Stimulated activated naive CD8-positive, alpha-beta T cell treated with anti-CD3 and anti-CD28 coated beads, Interleukin-15, amount 100 ng/mL, for 72 hours (primary cell): ENCODE data around the gene SH3RF2.
A peak's percentile ranks its signal among the peaks of the same experiment; 100 is the strongest.
"Not testable (repeated sequence)": the region's sequence is repeated elsewhere in the genome, so short reads cannot be mapped to it uniquely, and the experiment has no call there.

Experiments used
- ATAC-seq: fragments of 150-1000 bp; cut with Tn5 transposase; 2 replicates; pipeline ENCODE4 v1.10.0; 2021; ENCODE audit warnings: mild to moderate bottlenecking, moderate library complexity
- DNase-seq, 2 donors: peaks; one replicate each; pipeline ENCODE4 v3.0.0; 2021 to 2022
- H3K27ac Mint-ChIP-seq, 2 donors: one replicate each; pipeline ENCODE4 v1.8.0; 2022; ENCODE audit warnings: mild to moderate bottlenecking in 2 of 2, mixed read lengths in 2 of 2, moderate library complexity in 2 of 2
- H3K27me3 Mint-ChIP-seq: one replicate; pipeline ENCODE4 v1.8.0; 2022; ENCODE audit warnings: mixed read lengths
- H3K4me1 Mint-ChIP-seq: one replicate; pipeline ENCODE4 v1.8.0; 2022; ENCODE audit warnings: mild to moderate bottlenecking, mixed read lengths
- H3K4me3 Mint-ChIP-seq, 2 donors: one replicate each; pipeline ENCODE4 v1.8.0; 2022; ENCODE audit warnings: mild to moderate bottlenecking in 2 of 2, mixed read lengths in 2 of 2, moderate library complexity in 1 of 2
- H3K9me3 Mint-ChIP-seq, 2 donors: one replicate each; pipeline ENCODE4 v1.8.0; 2022; ENCODE audit warnings: mixed read lengths in 2 of 2

SH3RF2 gene

GRCh38 chr5:145996135-145996534, 59.8 kb downstream of the SH3RF2 start:
- DNase-seq (no peak), ATAC-seq (no peak)
- Mint-ChIP-seq H3K4me1 (no peaks in the 10 kb centered on the region), H3K9me3 (peaks cover 13 to 22% of the 10 kb centered on the region in 2 donors), H3K27me3 (no peaks in the 10 kb centered on the region), H3K4me3 (no peak overlapping the region), H3K27ac (no peak overlapping the region)

- peak overlapping the region in 1 of 2 donors; percentile 20 for H3K27ac Mint-ChIP-seq
- DNase-seq, result no peak
- H3K27me3 Mint-ChIP-seq, result no peaks in the 10 kb centered on the region
- no peaks in the 10 kb centered on the region for H3K4me1 Mint-ChIP-seq
- H3K9me3 Mint-ChIP-seq, result peaks cover 3 to 4% of the 10 kb centered on the region in 2 donors
- no peak for ATAC-seq
- no peak overlapping the region for H3K4me3 Mint-ChIP-seq
Measured at GRCh38 chr5:145999208-145999607, 62.8 kb downstream of the SH3RF2 start.

DNA sequence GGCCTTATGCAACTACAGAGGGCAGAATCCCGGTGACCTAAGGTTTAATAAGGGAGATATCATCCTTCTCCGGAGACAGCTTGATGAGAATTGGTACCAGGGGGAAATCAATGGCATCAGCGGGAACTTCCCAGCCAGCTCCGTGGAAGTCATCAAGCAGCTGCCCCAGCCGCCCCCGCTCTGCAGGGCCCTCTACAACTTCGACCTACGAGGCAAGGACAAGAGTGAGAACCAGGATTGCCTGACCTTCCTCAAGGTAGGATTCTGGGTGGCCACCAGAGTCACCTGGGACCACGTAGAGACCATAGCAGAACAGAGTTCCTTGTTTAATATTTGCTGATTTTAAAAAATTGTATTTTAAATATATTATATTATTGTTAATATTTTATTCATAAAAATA, 63.7 kb downstream of the SH3RF2 start:
- DNase-seq, result no peak
- Mint-ChIP-seq H3K9me3 (no peaks in the 10 kb centered on the region), H3K4me3 (no peak overlapping the region), H3K4me1 (no peaks in the 10 kb centered on the region), H3K27ac (no peak overlapping the region), H3K27me3 (no peaks in the 10 kb centered on the region)
- ATAC-seq, result no peak

- Mint-ChIP-seq H3K9me3 (no peaks in the 10 kb centered on the region), H3K4me1 (no peaks in the 10 kb centered on the region), H3K4me3 (no peak overlapping the region), H3K27me3 (no peaks in the 10 kb centered on the region), H3K27ac (no peak overlapping the region)
- no peak for DNase-seq
- ATAC-seq, result no peak
Measured at GRCh38 chr5:146001544-146002190, 65.3 kb downstream of the SH3RF2 start.

DNA sequence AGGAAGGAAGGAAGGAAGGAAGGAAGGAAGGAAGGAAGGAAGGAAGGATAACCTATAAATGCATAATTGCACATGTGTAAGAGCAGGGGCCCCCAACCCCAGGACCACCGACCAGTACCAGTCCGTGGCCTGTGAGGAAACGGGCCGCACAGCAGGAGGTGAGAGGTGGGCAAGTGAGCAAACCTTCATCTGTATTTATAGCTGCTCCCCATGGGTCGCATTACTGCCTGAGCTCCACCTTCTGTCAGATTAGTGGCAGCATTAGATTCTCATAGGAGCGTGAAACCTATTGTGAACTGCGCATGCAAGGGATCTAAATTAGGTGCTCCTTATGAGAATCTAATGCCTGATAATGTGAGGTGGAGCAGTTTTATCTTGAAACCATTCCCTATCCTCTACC, 66.1 kb downstream of the SH3RF2 start:
- Mint-ChIP-seq H3K9me3 (no peaks in the 10 kb centered on the region), H3K4me3 (no peak overlapping the region), H3K27me3 (peaks cover 6% of the 10 kb centered on the region), H3K27ac (no peak overlapping the region), H3K4me1 (no peaks in the 10 kb centered on the region)
- ATAC-seq, result no peak
- no peak for DNase-seq

GRCh38 chr5:146003852-146004251, 67.5 kb downstream of the SH3RF2 start:
- Mint-ChIP-seq H3K9me3 (no peaks in the 10 kb centered on the region), H3K4me3 (no peak overlapping the region), H3K27ac (no peak overlapping the region), H3K4me1 (no peaks in the 10 kb centered on the region), H3K27me3 (peaks cover 6% of the 10 kb centered on the region)
- DNase-seq (no peak), ATAC-seq (no peak)

DNA sequence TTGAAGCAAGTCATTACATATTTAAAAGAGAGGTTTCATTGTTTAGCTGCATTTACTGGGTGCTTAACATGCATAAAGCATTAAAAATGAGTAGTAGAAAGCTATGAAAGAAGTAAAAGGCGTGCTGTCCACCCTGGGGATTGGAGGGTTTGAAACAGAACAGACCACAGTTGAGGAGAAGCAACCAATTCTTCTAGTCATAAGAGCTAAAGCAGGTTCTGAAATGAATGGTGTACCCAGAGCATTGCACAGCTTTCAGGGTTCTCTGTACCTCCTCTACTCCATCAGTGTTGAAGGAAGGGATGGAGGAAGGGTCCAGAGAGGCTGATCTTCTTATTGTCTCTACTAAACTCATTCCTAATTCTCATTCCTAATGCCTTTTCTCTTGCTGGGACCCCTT, 68.9 kb downstream of the SH3RF2 start:
- H3K27me3 Mint-ChIP-seq, result peaks cover 6% of the 10 kb centered on the region
- H3K4me3 Mint-ChIP-seq, result no peak overlapping the region
- no peaks in the 10 kb centered on the region for H3K9me3 Mint-ChIP-seq
- no peak for ATAC-seq
- no peaks in the 10 kb centered on the region for H3K4me1 Mint-ChIP-seq
- H3K27ac Mint-ChIP-seq, result no peak overlapping the region
- no peak for DNase-seq

- H3K9me3 Mint-ChIP-seq, result no peaks in the 10 kb centered on the region
- ATAC-seq (no peak), DNase-seq (no peak)
- H3K4me3 Mint-ChIP-seq, result no peak overlapping the region
- no peaks in the 10 kb centered on the region for H3K4me1 Mint-ChIP-seq
- peaks cover 6% of the 10 kb centered on the region for H3K27me3 Mint-ChIP-seq
- H3K27ac Mint-ChIP-seq, result no peak overlapping the region
Measured at GRCh38 chr5:146005723-146006122, 69.3 kb downstream of the SH3RF2 start.

- Mint-ChIP-seq H3K4me3 (no peak overlapping the region), H3K4me1 (no peaks in the 10 kb centered on the region), H3K27ac (no peak overlapping the region), H3K27me3 (peaks cover 6% of the 10 kb centered on the region), H3K9me3 (no peaks in the 10 kb centered on the region)
- ATAC-seq, result no peak
- no peak for DNase-seq
Measured at GRCh38 chr5:146006470-146007190, 70.3 kb downstream of the SH3RF2 start.

DNA sequence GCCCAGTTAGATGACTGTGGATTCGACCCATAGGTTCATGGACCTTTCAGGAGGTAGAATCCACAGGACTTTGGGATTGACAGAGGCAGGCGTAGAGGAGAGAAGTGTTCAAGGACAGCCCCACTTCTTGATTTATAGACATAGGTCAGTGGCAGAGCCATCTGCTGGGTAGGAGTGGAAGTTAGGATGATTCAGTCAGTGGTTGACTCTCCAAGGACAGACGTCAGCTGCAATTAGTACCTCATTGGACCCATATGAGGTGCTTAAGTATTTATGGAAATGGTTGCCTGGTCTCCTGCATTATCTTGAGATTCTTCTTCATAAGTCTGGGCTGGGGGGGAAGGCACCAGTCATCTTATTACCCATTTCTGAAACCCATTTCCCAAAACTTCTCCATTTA, 70.9 kb downstream of the SH3RF2 start:
- no peaks in the 10 kb centered on the region for H3K4me1 Mint-ChIP-seq
- H3K27me3 Mint-ChIP-seq, result peaks cover 6% of the 10 kb centered on the region
- no peaks in the 10 kb centered on the region for H3K9me3 Mint-ChIP-seq
- DNase-seq (no peak), ATAC-seq (no peak)
- no peak overlapping the region for H3K4me3 Mint-ChIP-seq
- no peak overlapping the region for H3K27ac Mint-ChIP-seq

GRCh38 chr5:146007989-146008388, 71.6 kb downstream of the SH3RF2 start:
- H3K4me3 Mint-ChIP-seq, result no peak overlapping the region
- H3K27ac Mint-ChIP-seq, result no peak overlapping the region
- H3K27me3 Mint-ChIP-seq, result peaks cover 9% of the 10 kb centered on the region
- ATAC-seq (no peak), DNase-seq (no peak)
- H3K4me1 Mint-ChIP-seq, result no peaks in the 10 kb centered on the region
- no peaks in the 10 kb centered on the region for H3K9me3 Mint-ChIP-seq

- Mint-ChIP-seq H3K27me3 (peaks cover 13% of the 10 kb centered on the region), H3K4me1 (no peaks in the 10 kb centered on the region), H3K27ac (no peak overlapping the region), H3K4me3 (no peak overlapping the region), H3K9me3 (no peaks in the 10 kb centered on the region)
- ATAC-seq, result no peak
- no peak for DNase-seq
Measured at GRCh38 chr5:146009020-146009419, 72.6 kb downstream of the SH3RF2 start.

GRCh38 chr5:146010447-146010846, 74.1 kb downstream of the SH3RF2 start:
- H3K27me3 Mint-ChIP-seq, result peaks cover 20% of the 10 kb centered on the region
- not testable (repeated sequence) for H3K27ac Mint-ChIP-seq, H3K4me1 Mint-ChIP-seq, H3K9me3 Mint-ChIP-seq, DNase-seq, ATAC-seq, H3K4me3 Mint-ChIP-seq

DNA sequence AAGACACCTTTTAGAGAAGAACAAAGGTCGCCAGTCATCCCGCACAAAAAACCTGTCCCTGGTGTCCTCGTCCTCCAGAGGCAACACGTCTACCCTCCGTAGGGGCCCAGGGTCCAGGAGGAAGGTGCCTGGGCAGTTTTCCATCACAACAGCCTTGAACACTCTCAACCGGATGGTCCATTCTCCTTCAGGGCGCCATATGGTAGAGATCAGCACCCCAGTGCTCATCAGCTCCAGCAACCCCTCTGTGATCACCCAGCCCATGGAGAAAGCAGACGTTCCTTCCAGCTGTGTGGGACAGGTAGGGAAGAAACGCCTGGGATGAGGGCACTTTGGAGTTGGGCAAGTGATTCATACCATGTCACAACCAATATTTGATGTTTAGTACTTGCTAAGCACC, 77.4 kb downstream of the SH3RF2 start:
- H3K9me3 Mint-ChIP-seq, result peaks cover 0 to 7% of the 10 kb centered on the region in 2 donors
- peaks cover 9% of the 10 kb centered on the region for H3K4me1 Mint-ChIP-seq
- ATAC-seq (no peak), DNase-seq (no peak)
- H3K27me3 Mint-ChIP-seq, result peaks cover 13% of the 10 kb centered on the region
- H3K27ac Mint-ChIP-seq, result no peak overlapping the region
- no peak overlapping the region for H3K4me3 Mint-ChIP-seq

- H3K9me3 Mint-ChIP-seq, result peaks cover 0 to 7% of the 10 kb centered on the region in 2 donors
- DNase-seq, result no peak
- peaks cover 13% of the 10 kb centered on the region for H3K27me3 Mint-ChIP-seq
- H3K4me3 Mint-ChIP-seq, result no peak overlapping the region
- ATAC-seq, result no peak
- H3K27ac Mint-ChIP-seq, result no peak overlapping the region
- H3K4me1 Mint-ChIP-seq, result peaks cover 9% of the 10 kb centered on the region
Measured at GRCh38 chr5:146015001-146015400, 78.6 kb downstream of the SH3RF2 start.

GRCh38 chr5:146016764-146017484, 80.5 kb downstream of the SH3RF2 start:
- Mint-ChIP-seq H3K4me1 (peaks cover 9% of the 10 kb centered on the region), H3K27me3 (peaks cover 13% of the 10 kb centered on the region), H3K27ac (no peak overlapping the region), H3K4me3 (no peak overlapping the region), H3K9me3 (peaks cover 0 to 7% of the 10 kb centered on the region in 2 donors)
- ATAC-seq (no peak), DNase-seq (no peak)
